PC-3 (cell line): ENCODE results near the gene ANKHD1.

Experiments
- EZH2 ChIP-seq: fragments of 300-600 bp; sonication (generic); IDR thresholded peaks from one replicate; pipeline ENCODE4 v1.6.1; 2017; ENCODE audit warnings: antibody characterized with exemption, mild to moderate bottlenecking, low read length; ENCODE audit not compliant: unreplicated experiment
- EZH2phosphoT487 ChIP-seq: fragments of 300-600 bp; sonication (generic); IDR thresholded peaks from 2 replicates; pipeline ENCODE4 v1.6.1; 2018; ENCODE audit warnings: mild to moderate bottlenecking, antibody characterized with exemption, low read length, borderline replicate concordance
- TF ChIP-seq, protein P1 (sequence below): fragments of 300-600 bp; sonication (generic); conservative IDR thresholded peaks from 2 replicates; pipeline ENCODE4 v1.5.1; 2017; ENCODE audit warnings: antibody characterized with exemption, low read depth, mild to moderate bottlenecking, low read length

DNA sequence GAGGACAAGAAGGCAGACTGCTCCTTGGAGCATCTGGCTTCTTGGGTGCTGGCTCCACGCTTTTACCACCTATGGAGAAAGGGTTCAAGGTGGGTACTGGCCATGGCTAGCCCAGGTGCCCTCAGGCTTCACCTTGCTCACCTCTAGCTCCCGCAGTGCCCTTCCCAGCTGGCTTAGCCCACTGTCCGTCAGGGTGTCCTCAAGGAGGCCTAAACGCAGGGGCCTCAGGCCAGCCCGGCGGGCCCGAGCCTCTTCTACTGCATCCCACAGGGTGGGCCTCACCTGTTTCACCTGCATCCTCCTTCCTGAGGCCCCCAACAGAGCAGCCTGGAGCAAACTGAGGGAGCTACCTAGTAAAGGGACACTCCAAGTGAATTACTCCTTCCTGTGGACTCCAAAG is 172.1 kb downstream of the ANKHD1 start:
- TF ChIP-seq EZH2 (no peak), EZH2phosphoT487 (no peak)
- TF ChIP-seq, protein P1, sequence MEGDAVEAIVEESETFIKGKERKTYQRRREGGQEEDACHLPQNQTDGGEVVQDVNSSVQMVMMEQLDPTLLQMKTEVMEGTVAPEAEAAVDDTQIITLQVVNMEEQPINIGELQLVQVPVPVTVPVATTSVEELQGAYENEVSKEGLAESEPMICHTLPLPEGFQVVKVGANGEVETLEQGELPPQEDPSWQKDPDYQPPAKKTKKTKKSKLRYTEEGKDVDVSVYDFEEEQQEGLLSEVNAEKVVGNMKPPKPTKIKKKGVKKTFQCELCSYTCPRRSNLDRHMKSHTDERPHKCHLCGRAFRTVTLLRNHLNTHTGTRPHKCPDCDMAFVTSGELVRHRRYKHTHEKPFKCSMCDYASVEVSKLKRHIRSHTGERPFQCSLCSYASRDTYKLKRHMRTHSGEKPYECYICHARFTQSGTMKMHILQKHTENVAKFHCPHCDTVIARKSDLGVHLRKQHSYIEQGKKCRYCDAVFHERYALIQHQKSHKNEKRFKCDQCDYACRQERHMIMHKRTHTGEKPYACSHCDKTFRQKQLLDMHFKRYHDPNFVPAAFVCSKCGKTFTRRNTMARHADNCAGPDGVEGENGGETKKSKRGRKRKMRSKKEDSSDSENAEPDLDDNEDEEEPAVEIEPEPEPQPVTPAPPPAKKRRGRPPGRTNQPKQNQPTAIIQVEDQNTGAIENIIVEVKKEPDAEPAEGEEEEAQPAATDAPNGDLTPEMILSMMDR: no peak
